ENCODE data around the gene RALB.

Gene RALB

GRCh38 chr2:120299004-120299403 lies 46.4 kb downstream of the RALB start:
- TF ChIP-seq CTCF (IDR thresholded peaks at IDR 0.05), result no peak
- no peak overlapping the region for H3K27ac ChIP-seq
- peaks cover 0 to 3% of the 10 kb centered on the region in 2 experiments for H3K4me1 ChIP-seq (ENCODE audit: control insufficient read depth in 1 of 2, insufficient read depth in 1 of 2, low read depth in 1 of 2, low read length in 1 of 2)
- no peak overlapping the region for H3K4me3 ChIP-seq (ENCODE audit: low read depth in 1 of 2, low read length in 1 of 2)
- no peaks in the 10 kb centered on the region for H3K27me3 ChIP-seq
- no peaks in the 10 kb centered on the region for H3K9me3 ChIP-seq
- H3K36me3 ChIP-seq, result peaks cover 95% of the 10 kb centered on the region

- Histone ChIP-seq H3K36me3 (peaks cover 95% of the 10 kb centered on the region), H3K4me1 (ENCODE audit: control insufficient read depth in 1 of 2, insufficient read depth in 1 of 2, low read depth in 1 of 2, low read length in 1 of 2) (peaks cover 0 to 3% of the 10 kb centered on the region in 2 experiments)
Measured at GRCh38 chr2:120299561-120299960, 46.9 kb downstream of the RALB start.

GRCh38 chr2:120300385-120300784 lies 47.7 kb downstream of the RALB start:
- Histone ChIP-seq H3K27me3 (no peaks in the 10 kb centered on the region), H3K4me1 (ENCODE audit: control insufficient read depth in 1 of 2, insufficient read depth in 1 of 2, low read depth in 1 of 2, low read length in 1 of 2) (peaks cover 0 to 4% of the 10 kb centered on the region in 2 experiments), H3K27ac (no peak overlapping the region), H3K36me3 (peaks cover 91% of the 10 kb centered on the region), H3K4me3 (ENCODE audit: low read depth in 1 of 2, low read length in 1 of 2) (no peak overlapping the region), H3K9me3 (no peaks in the 10 kb centered on the region)
- no peak for TF ChIP-seq CTCF (IDR thresholded peaks at IDR 0.05)

More at GRCh38 chr2:120299561-120299960, 46.9 kb downstream of the RALB start:
- no peaks in the 10 kb centered on the region for H3K9me3 ChIP-seq
- no peak overlapping the region for H3K27ac ChIP-seq
- no peak overlapping the region for H3K4me3 ChIP-seq (ENCODE audit: low read depth in 1 of 2, low read length in 1 of 2)
- no peak for TF ChIP-seq CTCF (IDR thresholded peaks at IDR 0.05)
- no peaks in the 10 kb centered on the region for H3K27me3 ChIP-seq

GRCh38 chr2:120301284-120301683 lies 48.6 kb downstream of the RALB start:
- Histone ChIP-seq H3K4me1 (ENCODE audit: control insufficient read depth in 1 of 2, insufficient read depth in 1 of 2, low read depth in 1 of 2, low read length in 1 of 2) (peaks cover 9 to 13% of the 10 kb centered on the region in 2 experiments), H3K4me3 (ENCODE audit: low read depth in 1 of 2, low read length in 1 of 2) (no peak overlapping the region), H3K27ac (peak overlapping the region; percentile 37), H3K36me3 (peaks cover 87% of the 10 kb centered on the region), H3K9me3 (no peaks in the 10 kb centered on the region), H3K27me3 (no peaks in the 10 kb centered on the region)
- TF ChIP-seq CTCF (IDR thresholded peaks at IDR 0.05), result no peak

- Histone ChIP-seq H3K4me3 (ENCODE audit: low read depth in 1 of 2, low read length in 1 of 2) (no peak overlapping the region), H3K27ac (peak overlapping the region; percentile 19), H3K36me3 (peaks cover 77% of the 10 kb centered on the region), H3K4me1 (ENCODE audit: control insufficient read depth in 1 of 2, insufficient read depth in 1 of 2, low read depth in 1 of 2, low read length in 1 of 2) (peaks cover 10 to 14% of the 10 kb centered on the region in 2 experiments), H3K9me3 (no peaks in the 10 kb centered on the region), H3K27me3 (no peaks in the 10 kb centered on the region)
- no peak for TF ChIP-seq CTCF (IDR thresholded peaks at IDR 0.05)
Measured at GRCh38 chr2:120302301-120302700, 49.6 kb downstream of the RALB start.

GRCh38 chr2:120303177-120303576 lies 50.5 kb downstream of the RALB start:
- no peak overlapping the region for H3K4me3 ChIP-seq (ENCODE audit: low read depth in 1 of 2, low read length in 1 of 2)
- H3K4me1 ChIP-seq (ENCODE audit: control insufficient read depth in 1 of 2, insufficient read depth in 1 of 2, low read depth in 1 of 2, low read length in 1 of 2), result peaks cover 10 to 14% of the 10 kb centered on the region in 2 experiments
- H3K36me3 ChIP-seq, result peaks cover 68% of the 10 kb centered on the region
- no peaks in the 10 kb centered on the region for H3K9me3 ChIP-seq
- no peak for TF ChIP-seq CTCF (IDR thresholded peaks at IDR 0.05)
- H3K27me3 ChIP-seq, result no peaks in the 10 kb centered on the region
- H3K27ac ChIP-seq, result peak overlapping the region; percentile 19
